GM18508 (cell line): ENCODE data around the gene KCNH5.
"Not testable (repeated sequence)": the region's sequence is repeated elsewhere in the genome, so short reads cannot be mapped to it uniquely, and the experiment has no call there.

ENCODE experiments used
- ATAC-seq: cut with Tn5 transposase; IDR thresholded peaks from one replicate; pipeline ENCODE4 v1.9.1; 2021; ENCODE audit warnings: moderate number of reproducible peaks; ENCODE audit not compliant: insufficient read depth, unreplicated experiment

KCNH5 gene

GRCh38 chr14:62768753-62769152 lies 276.5 kb downstream of the KCNH5 start:
- ATAC-seq, result no peak

GRCh38 chr14:62763951-62764350 lies 281.3 kb downstream of the KCNH5 start:
- no peak for ATAC-seq

- no peak for ATAC-seq
These were observed 285.5 kb downstream of the KCNH5 start for GRCh38 chr14:62759796-62760195.

- ATAC-seq, result not testable (repeated sequence)
These were observed 298.4 kb downstream of the KCNH5 start for GRCh38 chr14:62746881-62747280.

GRCh38 chr14:62745496-62745895 lies 299.8 kb downstream of the KCNH5 start:
- no peak for ATAC-seq

- no peak for ATAC-seq
These were observed 301.7 kb downstream of the KCNH5 start for GRCh38 chr14:62743560-62743959.

- no peak for ATAC-seq
These were observed 302.1 kb downstream of the KCNH5 start for GRCh38 chr14:62743118-62743517.

GRCh38 chr14:62739647-62740046 lies 305.6 kb downstream of the KCNH5 start:
- no peak for ATAC-seq

- no peak for ATAC-seq
These were observed 308.9 kb downstream of the KCNH5 start for GRCh38 chr14:62736048-62737043.

GRCh38 chr14:62734831-62735230 lies 310.4 kb downstream of the KCNH5 start:
- ATAC-seq, result no peak

GRCh38 chr14:62722406-62722805 lies 322.9 kb downstream of the KCNH5 start:
- no peak for ATAC-seq

- no peak for ATAC-seq
These were observed 326.6 kb downstream of the KCNH5 start for GRCh38 chr14:62718629-62719028.

GRCh38 chr14:62711351-62712023 lies 333.8 kb downstream of the KCNH5 start:
- no peak for ATAC-seq

GRCh38 chr14:62710811-62711210 lies 334.4 kb downstream of the KCNH5 start:
- no peak for ATAC-seq

GRCh38 chr14:62709773-62710172 lies 335.5 kb downstream of the KCNH5 start:
- ATAC-seq, result no peak

- no peak for ATAC-seq
These were observed 339.0 kb downstream of the KCNH5 start for GRCh38 chr14:62706217-62706616.

- ATAC-seq, result no peak
These were observed 347.8 kb downstream of the KCNH5 start for GRCh38 chr14:62697461-62697860.

- no peak for ATAC-seq
These were observed 348.3 kb downstream of the KCNH5 start for GRCh38 chr14:62696929-62697328.

GRCh38 chr14:62696331-62696924 lies 348.8 kb downstream of the KCNH5 start:
- ATAC-seq, result no peak

GRCh38 chr14:62694075-62694474 lies 351.2 kb downstream of the KCNH5 start:
- ATAC-seq, result no peak

- no peak for ATAC-seq
These were observed 352.7 kb downstream of the KCNH5 start for GRCh38 chr14:62692490-62693106.
